Hepatocyte (in vitro differentiated cells): ENCODE results near the gene FAM120B. TPM values are rescaled to one million over a fixed set of nuclear protein-coding genes. Genes with fewer than 3 reads are reported as not detected.
"Not testable (repeated sequence)": the region's sequence is repeated elsewhere in the genome, so short reads cannot be mapped to it uniquely, and the experiment has no call there.

Experiments
- DNase-seq: peaks from one replicate; pipeline ENCODE4 v3.0.0-alpha.2; 2016; ENCODE audit warnings: low spot score
- H2AFZ ChIP-seq: fragments of 200-600 bp; sonication (generic); 2 replicates; pipeline ENCODE4 v1.6.0; 2016; ENCODE audit warnings: antibody characterized with exemption, mild to moderate bottlenecking
- H3K27ac ChIP-seq: fragments of 200-600 bp; sonication (generic); 2 replicates; pipeline ENCODE4 v1.5.1; 2016; ENCODE audit warnings: mild to moderate bottlenecking
- H3K27me3 ChIP-seq: fragments of 200-600 bp; sonication (generic); 2 replicates; pipeline ENCODE4 v1.6.1; 2016
- H3K36me3 ChIP-seq: fragments of 200-600 bp; sonication (generic); replicated peaks from 2 replicates; pipeline ENCODE4 v1.5.1; 2016; ENCODE audit warnings: low read depth; ENCODE audit not compliant: insufficient read depth
- H3K4me1 ChIP-seq: fragments of 200-600 bp; sonication (generic); 2 replicates; pipeline ENCODE4 v1.5.1; 2016; ENCODE audit warnings: mild to moderate bottlenecking, moderate library complexity; ENCODE audit not compliant: insufficient read depth
- H3K4me2 ChIP-seq: fragments of 200-600 bp; sonication (generic); 2 replicates; pipeline ENCODE4 v1.6.0; 2016
- H3K4me3 ChIP-seq: fragments of 200-600 bp; sonication (generic); 2 replicates; pipeline ENCODE4 v1.5.1; 2016; ENCODE audit warnings: mild to moderate bottlenecking
- H3K79me2 ChIP-seq: fragments of 200-600 bp; sonication (generic); 2 replicates; pipeline ENCODE4 v1.6.0; 2017; ENCODE audit warnings: mild to moderate bottlenecking
- H3K9me2 ChIP-seq: fragments of 200-600 bp; sonication (generic); replicated peaks from 2 replicates; pipeline ENCODE4 v1.6.0; 2017; ENCODE audit warnings: mild to moderate bottlenecking; ENCODE audit not compliant: insufficient read depth
- H3K9me3 ChIP-seq: fragments of 200-600 bp; sonication (generic); 2 replicates; pipeline ENCODE4 v1.5.1; 2016; ENCODE audit warnings: low read depth, mild to moderate bottlenecking
- H4K20me1 ChIP-seq: fragments of 200-600 bp; sonication (generic); 2 replicates; pipeline ENCODE4 v1.6.0; 2016; ENCODE audit warnings: mild to moderate bottlenecking; ENCODE audit not compliant: insufficient read depth, poor library complexity, severe bottlenecking
- CTCF ChIP-seq: fragments of 200-600 bp; sonication (generic); IDR thresholded peaks from 2 replicates; pipeline ENCODE4 v1.5.1; 2016; ENCODE audit warnings: antibody characterized with exemption, mild to moderate bottlenecking; ENCODE audit not compliant: poor library complexity
- EZH2 ChIP-seq: fragments of 200-600 bp; sonication (generic); IDR thresholded peaks from 2 replicates; pipeline ENCODE4 v1.6.1; 2016; ENCODE audit warnings: antibody characterized with exemption, mild to moderate bottlenecking, borderline replicate concordance
- EZH2phosphoT487 ChIP-seq: fragments of 200-600 bp; sonication (generic); IDR thresholded peaks from one replicate; pipeline ENCODE4 v1.6.1; 2018; ENCODE audit warnings: antibody characterized with exemption, mild to moderate bottlenecking, low read depth, moderate library complexity; ENCODE audit not compliant: unreplicated experiment, severe bottlenecking
- WGBS: methylation state at CpG from one replicate; pipeline ENCODE4 v1.1.6; 2016; ENCODE audit warnings: low lambda C conversion rate; ENCODE audit errors: missing lambda C conversion rate; 5-methylcytosine and 5-hydroxymethylcytosine counted together
- polyA plus RNA-seq: library from polyadenylated mRNA; unstranded; fragments of >200 nt; fragmentation: Nextera tagmentation; extraction: Ambion mirVana; gene quantifications from 2 replicates; pipeline ENCODE4 v1.2.1, GENCODE V29; 2016
- total RNA-seq: library from RNA; depleted of rRNA; stranded (reverse); fragments of >200 nt; gene quantifications from 2 replicates; pipeline ENCODE4 v1.2.3, GENCODE V29; 2014

FAM120B gene
- total and polyA plus RNA-seq, 2 experiments from 2014 or later = 16.0 to 25.8 TPM

GRCh38 chr6:170329321-170329720 is 22.8 kb downstream of the FAM120B start:
- WGBS = 96% methylated on average over 8 of the region's 8 CpGs
- H3K79me2 ChIP-seq = peaks cover 5% of the 10 kb centered on the region
- H3K4me3 ChIP-seq = no peak overlapping the region
- H3K4me1 ChIP-seq = no peaks in the 10 kb centered on the region
- no peaks in the 10 kb centered on the region for H3K9me2 ChIP-seq
- H3K4me2 ChIP-seq = no peak overlapping the region
- H4K20me1 ChIP-seq = no peaks in the 10 kb centered on the region
- H3K27ac ChIP-seq = no peak overlapping the region
- H3K36me3 ChIP-seq = no peaks in the 10 kb centered on the region
- H3K27me3 ChIP-seq = no peaks in the 10 kb centered on the region
- no peak for TF ChIP-seq EZH2phosphoT487
- TF ChIP-seq CTCF = no peak
- no peak for TF ChIP-seq EZH2
- H2AFZ ChIP-seq = no peak overlapping the region
- no peak for DNase-seq
- no peaks in the 10 kb centered on the region for H3K9me3 ChIP-seq

DNA sequence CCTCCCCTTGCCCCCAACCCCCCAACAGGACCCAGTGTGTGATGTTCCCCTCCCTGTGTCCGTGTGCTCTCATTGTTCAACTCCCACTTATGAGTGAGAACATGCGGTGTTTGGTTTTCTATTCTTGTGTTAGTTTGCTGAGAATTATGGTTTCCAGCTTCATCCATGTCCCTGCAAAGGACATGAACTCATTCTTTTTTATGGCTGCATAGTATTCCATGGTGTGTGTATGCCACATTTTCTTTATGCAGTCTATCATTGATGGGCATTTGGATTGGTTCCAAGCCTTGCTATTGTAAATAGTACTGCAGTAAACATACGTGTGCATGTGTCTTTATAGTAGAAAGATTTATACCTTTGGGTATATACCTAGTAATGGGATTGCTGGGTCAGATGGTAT is 28.6 kb downstream of the FAM120B start:
- not testable (repeated sequence) for H3K36me3 ChIP-seq, H3K9me2 ChIP-seq, H3K4me3 ChIP-seq, H2AFZ ChIP-seq, H3K27ac ChIP-seq, DNase-seq, H3K4me2 ChIP-seq, H3K9me3 ChIP-seq, H3K27me3 ChIP-seq, H4K20me1 ChIP-seq, H3K4me1 ChIP-seq
- H3K79me2 ChIP-seq = peaks cover 38% of the 10 kb centered on the region
- WGBS = 91% methylated on average over 3 of the region's 3 CpGs

GRCh38 chr6:170344631-170345576 is 38.3 kb downstream of the FAM120B start:
- H3K4me2 ChIP-seq = no peak overlapping the region
- no peak for DNase-seq
- no peak overlapping the region for H3K4me3 ChIP-seq
- H4K20me1 ChIP-seq = no peaks in the 10 kb centered on the region
- no peaks in the 10 kb centered on the region for H3K9me3 ChIP-seq
- 74% methylated on average over 10 of the region's 10 CpGs for WGBS
- H3K4me1 ChIP-seq = no peaks in the 10 kb centered on the region
- H3K36me3 ChIP-seq = no peaks in the 10 kb centered on the region
- H2AFZ ChIP-seq = no peak overlapping the region
- peaks cover 2% of the 10 kb centered on the region for H3K79me2 ChIP-seq
- no peaks in the 10 kb centered on the region for H3K9me2 ChIP-seq
- no peak overlapping the region for H3K27ac ChIP-seq
- no peaks in the 10 kb centered on the region for H3K27me3 ChIP-seq
- no peak for TF ChIP-seq CTCF

DNA sequence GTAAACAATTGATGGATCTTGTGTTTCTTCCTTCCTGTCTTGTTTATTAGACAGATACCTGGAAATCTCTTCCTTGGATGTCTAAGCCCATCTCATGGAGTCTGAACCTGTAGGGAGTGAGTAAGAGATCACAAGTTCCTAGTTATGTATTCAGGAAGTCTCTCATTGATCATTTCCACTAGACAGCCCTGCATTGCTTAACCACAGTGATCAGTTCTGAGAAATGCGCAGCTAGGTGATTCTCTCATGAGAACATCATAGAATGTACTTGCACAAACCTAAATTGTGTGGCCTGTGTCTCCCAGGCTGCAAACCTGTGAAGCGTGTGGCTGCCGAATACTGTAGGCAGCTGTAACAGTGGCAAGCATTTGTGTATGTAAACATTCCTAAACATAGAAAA is 39.1 kb downstream of the FAM120B start:
- no peaks in the 10 kb centered on the region for H3K27me3 ChIP-seq
- no peak for TF ChIP-seq EZH2
- TF ChIP-seq EZH2phosphoT487 = no peak
- TF ChIP-seq CTCF = no peak
- H3K27ac ChIP-seq = no peak overlapping the region
- peaks cover 2% of the 10 kb centered on the region for H3K79me2 ChIP-seq
- no peak overlapping the region for H2AFZ ChIP-seq
- no peaks in the 10 kb centered on the region for H3K36me3 ChIP-seq
- H3K4me1 ChIP-seq = no peaks in the 10 kb centered on the region
- H3K9me3 ChIP-seq = no peaks in the 10 kb centered on the region
- H3K4me2 ChIP-seq = no peak overlapping the region
- H3K9me2 ChIP-seq = no peaks in the 10 kb centered on the region
- WGBS = 96% methylated on average over 3 of the region's 3 CpGs
- DNase-seq = no peak
- H3K4me3 ChIP-seq = no peak overlapping the region
- no peaks in the 10 kb centered on the region for H4K20me1 ChIP-seq
